Mammary microvascular endothelial cell (primary cell): ENCODE measurements around the gene CCDC197. TPM values are rescaled to one million over a fixed set of nuclear protein-coding genes. Genes with fewer than 3 reads are reported as not detected.

Experiments
- total RNA-seq: library from RNA; depleted of rRNA; stranded (reverse); fragments of >200 nt; gene quantifications from 2 replicates; pipeline ENCODE4 v1.2.3, GENCODE V29; 2015

The CCDC197 gene
- total RNA-seq: not detected in 2 replicates

DNA sequence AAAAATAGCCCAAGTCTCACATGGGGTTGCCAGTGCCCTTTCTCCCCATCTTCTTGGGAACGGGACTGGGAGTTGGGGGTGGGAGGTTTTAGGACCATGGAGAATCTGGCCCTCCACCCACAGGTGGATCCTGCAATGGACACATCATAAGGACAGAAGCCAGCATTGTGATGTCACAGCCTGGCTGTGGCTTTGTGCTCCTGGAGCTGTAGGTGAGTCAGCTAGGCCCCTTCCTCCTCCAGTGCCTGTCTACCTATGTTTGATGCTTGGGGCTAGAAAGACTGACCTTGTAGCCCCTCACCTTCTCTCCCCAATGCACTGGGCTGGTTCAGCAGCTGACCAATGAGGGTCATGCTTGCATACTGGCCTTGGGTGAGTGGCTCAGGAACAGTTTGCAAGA, at the start of gene CCDC197:
Gene CCDC197 (plus strand): TSS at position 220 of the 400 bp plus-strand sequence. CDS start 831 bp downstream, outside the sequence.

GRCh38 chr14:93976477-93977057, 20.5 kb upstream of the CCDC197 start, which contains the start of gene ASB2:
ASB2 (minus strand) TSS chr14:93976570; CDS start chr14:93964539, 12,031 bp downstream.

DNA sequence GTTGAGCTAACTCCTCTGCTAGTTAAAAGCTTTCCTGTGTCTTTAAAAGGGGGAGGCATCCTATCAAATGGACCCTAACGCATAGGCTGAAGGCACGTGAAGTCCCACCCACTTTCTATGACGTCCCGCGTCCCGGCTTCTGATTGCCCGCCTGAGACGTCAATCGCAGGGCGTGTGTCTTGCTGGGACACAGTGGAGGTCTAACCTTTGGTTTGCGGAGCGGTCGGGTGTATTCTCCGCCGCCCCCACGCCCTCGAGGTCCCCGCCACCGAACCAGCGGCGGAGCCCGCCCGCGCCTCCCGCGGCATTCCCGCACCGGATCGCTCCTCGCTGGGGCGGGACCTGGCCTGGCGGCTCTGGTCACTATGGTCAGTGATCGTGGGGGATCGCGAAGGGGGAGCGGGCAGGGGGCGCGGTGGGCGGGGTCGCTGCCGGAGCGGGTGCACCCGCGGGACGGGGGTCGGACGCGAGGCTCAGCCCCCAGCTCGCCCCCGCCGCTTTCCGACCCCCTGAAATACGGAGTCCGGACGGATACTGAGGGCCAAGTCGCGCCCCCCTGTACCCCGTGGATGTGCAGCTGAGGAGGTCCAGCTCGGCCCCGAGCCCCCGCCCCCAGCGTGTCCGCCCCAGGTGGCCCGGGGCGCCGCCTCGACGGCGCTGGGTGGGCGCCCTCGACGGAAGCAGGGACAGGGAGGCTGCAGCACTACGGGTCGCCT, 29.2 kb downstream of the CCDC197 start, which contains the start of gene OTUB2:
Gene OTUB2 (plus strand): TSS at position 168 of the 716 bp plus-strand sequence. CDS start 198 bp downstream, at position 366.

Other genes with a start within 250 kb of the CCDC197 start
- not detected in 2 replicates for gene PRIMA1, start 208.8 kb upstream of the CCDC197 start, total RNA-seq
- gene FAM181A, start 70.0 kb upstream of the CCDC197 start, total RNA-seq: not detected in 2 replicates
- 0.10 TPM in 1 of 2 replicates, not detected in the other for gene ASB2, start 20.7 kb upstream of the CCDC197 start, total RNA-seq
- gene OTUB2, start 29.0 kb downstream of the CCDC197 start, total RNA-seq: 2.6 and 3.5 TPM in 2 replicates
- gene DDX24, start 83.9 kb downstream of the CCDC197 start, total RNA-seq: 120 and 122 TPM in 2 replicates
- gene IFI27L1, start 84.0 kb downstream of the CCDC197 start, total RNA-seq: 12.1 and 24.4 TPM in 2 replicates
- 2,890 and 3,107 TPM in 2 replicates for gene IFI27, start 113.4 kb downstream of the CCDC197 start, total RNA-seq
- 44.7 and 63.9 TPM in 2 replicates for gene IFI27L2, start 132.3 kb downstream of the CCDC197 start, total RNA-seq
- not detected in 2 replicates for gene PPP4R4, start 177.0 kb downstream of the CCDC197 start, total RNA-seq